Spleen (tissue), 11 donors: ENCODE measurements around the gene RET. TPM values are rescaled to one million over a fixed set of nuclear protein-coding genes. Genes with fewer than 3 reads are reported as not detected.

Experiments
- DNase-seq: peaks from one replicate; pipeline ENCODE4 v3.0.0-alpha.2; 2020
- H3K27ac ChIP-seq, 8 donors: fragments of 200-600 bp; sonication (generic) in 7 of 8; 1 replicate in 4 of 8; 2 replicates in 4 of 8; pipeline versions ENCODE4 v1.5.0 to v1.8.0; 2016 to 2021; ENCODE audit warnings: inconsistent platforms in 4 of 8, mild to moderate bottlenecking in 4 of 8, moderate library complexity in 1 of 8
- H3K27me3 ChIP-seq, 7 donors: fragments of 200-600 bp; sonication (generic) in 6 of 7; replicated peaks in 1 of 7; 1 replicate in 4 of 7; 2 replicates in 3 of 7; pipeline versions ENCODE4 v1.5.0 to v1.8.0; 2016 to 2021; ENCODE audit warnings: inconsistent platforms in 3 of 7, mild to moderate bottlenecking in 1 of 7
- H3K36me3 ChIP-seq, 6 donors: fragments of 200-600 bp; sonication (generic) in 5 of 6; 1 replicate in 4 of 6; 2 replicates in 2 of 6; pipeline versions ENCODE4 v1.5.0 to v1.8.0; 2016 to 2021; ENCODE audit warnings: inconsistent platforms in 2 of 6
- H3K4me1 ChIP-seq, 6 donors: fragments of 200-600 bp; sonication (generic) in 5 of 6; 1 replicate in 3 of 6; 2 replicates in 3 of 6; pipeline versions ENCODE4 v1.5.0 to v1.8.0; 2016 to 2021; ENCODE audit warnings: inconsistent platforms in 3 of 6
- H3K4me3 ChIP-seq, 8 donors: fragments of 200-600 bp; sonication (generic) in 7 of 8; 1 replicate in 4 of 8; 2 replicates in 4 of 8; pipeline versions ENCODE4 v1.5.0 to v1.8.0; 2016 to 2021; ENCODE audit warnings: inconsistent platforms in 4 of 8, mild to moderate bottlenecking in 4 of 8, moderate library complexity in 2 of 8
- H3K9me3 ChIP-seq, 8 donors: fragments of 200-600 bp; sonication (generic) in 7 of 8; 1 replicate in 4 of 8; 2 replicates in 4 of 8; pipeline versions ENCODE4 v1.5.0 to v1.8.0; 2016 to 2021; ENCODE audit warnings: inconsistent platforms in 4 of 8
- CTCF ChIP-seq, 11 experiments: fragments of 200-600 bp in 7 of 11; fragments of 450-650 bp in 4 of 11; sonication (generic) in 4 of 11; IDR thresholded peaks in 8 of 11; conservative IDR thresholded peaks in 3 of 11; 1 replicate in 7 of 11; 2 replicates in 4 of 11; pipeline versions ENCODE4 v1.4.0 to v1.8.0; 2016 to 2021; ENCODE audit warnings: antibody characterized with exemption in 11 of 11, inconsistent platforms in 4 of 11, mild to moderate bottlenecking in 1 of 11
- POLR2A ChIP-seq, 3 donors: fragments of 450-650 bp; IDR thresholded peaks; one replicate each; pipeline ENCODE4 v1.5.1; 2017; ENCODE audit warnings: antibody characterized with exemption in 3 of 3, mild to moderate bottlenecking in 1 of 3
- POLR2AphosphoS5 ChIP-seq, 3 donors: sonication (generic); formaldehyde crosslinking; IDR thresholded peaks; one replicate each; pipeline ENCODE4 v1.5.1; 2017; ENCODE audit warnings: antibody characterized with exemption in 3 of 3
- WGBS, 5 donors: extraction: QIAGEN DNeasy Blood & Tissue Kit in 3 of 5; methylation state at CpG; one replicate each; pipeline versions ENCODE4 v1.1.5 to v1.1.7; 2013 to 2018; 5-methylcytosine and 5-hydroxymethylcytosine counted together
- intact Hi-C: fragments of 100-400 bp; cut with DNase I; formaldehyde crosslinking; loops from one replicate; pipeline ENCODE4 v1.15.0; 2023; ENCODE audit warnings: low total_unique reads
- polyA plus RNA-seq, 3 donors: library from polyadenylated mRNA; stranded (reverse); fragments of 200-250 nt; gene quantifications; one replicate each; pipeline ENCODE4 v1.2.1, GENCODE V29; 2013
- total RNA-seq, 7 donors: library from RNA; depleted of rRNA in 3 of 7; stranded (reverse); fragments of >200 nt in 3 of 7; fragmentation: NEBNext Ultra II Directional in 4 of 7; extraction: Animal tissue kit (Norgen Biotek cat#: 25700) in 4 of 7; gene quantifications; one replicate each; pipeline versions ENCODE4 v1.1.0 to v1.2.1, GENCODE V29; 2016 to 2021
- donor health status: healthy with polysubstance abuse.
- donor health status: DM: no; HTN: no; CAD: no; lungs with moderate emphysema.
- donor health status: DM: no; HTN: no; CAD: no.
- donor health status: Bipolar disorder and iron deficiency.
- donor health status: healthy.
- donor health status: DM: no; HTN: no; CAD: no.
- donor health status: DM: yes; HTN: yes; CAD: no.

Gene RET
- total and polyA plus RNA-seq, 10 donors: 0.02 to 0.54 (median 0.31) TPM; not detected in 2

- DNase-seq: peak; percentile 22
- Histone ChIP-seq H3K9me3 (no peaks in the 10 kb centered on the region), H3K4me1 (peaks cover 3 to 34% (median 9%) of the 10 kb centered on the region in 6 donors), H3K27ac (peak overlapping the region in 7 of 8 donors; percentile 22 to 80 (median 73)), H3K36me3 (no peaks in the 10 kb centered on the region), H3K27me3 (no peaks in the 10 kb centered on the region), H3K4me3 (no peak overlapping the region)
- WGBS, 5 donors: 66 to 73% (median 69%) methylated on average over 6 of the region's 6 CpGs
- intact Hi-C loops: no loop called here
- TF ChIP-seq POLR2AphosphoS5 (IDR thresholded peaks at IDR 0.05) (peak in 1 of 3 donors; percentile 56), CTCF (IDR thresholded peaks at IDR 0.05 in 8 of 11, conservative IDR thresholded peaks at IDR 0.05 in 3 of 11) (no peak), POLR2A (IDR thresholded peaks at IDR 0.05) (no peak)
Measured at GRCh38 chr10:43128958-43129706, 52.3 kb downstream of the RET start.

- DNase-seq: peak; percentile 76
- intact Hi-C loops: no loop called here
- no peak for TF ChIP-seq POLR2A (IDR thresholded peaks at IDR 0.05)
- no peak for TF ChIP-seq POLR2AphosphoS5 (IDR thresholded peaks at IDR 0.05)
- no peak for TF ChIP-seq CTCF (IDR thresholded peaks at IDR 0.05 in 8 of 11, conservative IDR thresholded peaks at IDR 0.05 in 3 of 11)
- Histone ChIP-seq H3K27ac (no peak overlapping the region), H3K4me1 (peaks cover 3 to 34% (median 9%) of the 10 kb centered on the region in 6 donors), H3K9me3 (no peaks in the 10 kb centered on the region), H3K36me3 (no peaks in the 10 kb centered on the region), H3K27me3 (no peaks in the 10 kb centered on the region), H3K4me3 (no peak overlapping the region)
- 76 to 85% (median 80%) methylated on average over 15 to 18 of the region's 18 CpGs for WGBS, 5 donors
Measured at GRCh38 chr10:43130770-43131171, 53.9 kb downstream of the RET start.

GRCh38 chr10:43131256-43131655 lies 54.4 kb downstream of the RET start:
- H3K27ac ChIP-seq: no peak overlapping the region
- no peak overlapping the region for H3K4me3 ChIP-seq
- no peak for TF ChIP-seq POLR2A (IDR thresholded peaks at IDR 0.05)
- no peak for TF ChIP-seq CTCF (IDR thresholded peaks at IDR 0.05 in 8 of 11, conservative IDR thresholded peaks at IDR 0.05 in 3 of 11)
- no peak for TF ChIP-seq POLR2AphosphoS5 (IDR thresholded peaks at IDR 0.05)
- peaks cover 3 to 35% (median 9%) of the 10 kb centered on the region in 6 donors for H3K4me1 ChIP-seq
- no peaks in the 10 kb centered on the region for H3K36me3 ChIP-seq
- intact Hi-C loops: no loop called here
- DNase-seq: no peak
- H3K27me3 ChIP-seq: no peaks in the 10 kb centered on the region
- H3K9me3 ChIP-seq: no peaks in the 10 kb centered on the region
- 90 to 93% (median 93%) methylated on average over 11 of the region's 11 CpGs for WGBS, 5 donors

GRCh38 chr10:43131906-43132305 lies 55.0 kb downstream of the RET start:
- peaks cover 4 to 35% (median 9%) of the 10 kb centered on the region in 6 donors for H3K4me1 ChIP-seq
- intact Hi-C loops: no loop called here
- H3K4me3 ChIP-seq: no peak overlapping the region
- H3K9me3 ChIP-seq: no peaks in the 10 kb centered on the region
- 65 to 100% (median 95%) methylated on average over 2 to 6 of the region's 6 CpGs for WGBS, 5 donors
- no peaks in the 10 kb centered on the region for H3K36me3 ChIP-seq
- no peak overlapping the region for H3K27ac ChIP-seq
- no peaks in the 10 kb centered on the region for H3K27me3 ChIP-seq
- no peak for DNase-seq
- TF ChIP-seq POLR2AphosphoS5 (IDR thresholded peaks at IDR 0.05) (no peak), POLR2A (IDR thresholded peaks at IDR 0.05) (no peak), CTCF (IDR thresholded peaks at IDR 0.05 in 8 of 11, conservative IDR thresholded peaks at IDR 0.05 in 3 of 11) (no peak)
